HepG2 (cell line): ENCODE data around the gene DCST2. TPM values are rescaled to one million over a fixed set of nuclear protein-coding genes. Genes with fewer than 3 reads are reported as not detected.

Experiments
- BCL6 ChIP-seq: IDR thresholded peaks from 2 replicates; pipeline ENCODE4 v1.6.1; 2016; ENCODE audit warnings: missing genetic modification reagents, missing compliant biosample characterization
- CHD4 ChIP-seq: fragments of 200-600 bp; sonication (generic); IDR thresholded peaks from 2 replicates; pipeline ENCODE4 v1.7.0; 2017; ENCODE audit warnings: mild to moderate bottlenecking, low read length, borderline replicate concordance
- CREB3 ChIP-seq: sonication (generic); formaldehyde crosslinking; IDR thresholded peaks from 2 replicates; pipeline ENCODE4 v1.5.0; 2020; ENCODE audit warnings: missing genetic modification reagents
- NFYB ChIP-seq: sonication (generic); formaldehyde crosslinking; IDR thresholded peaks from 2 replicates; pipeline ENCODE4 v1.4.0; 2020; ENCODE audit warnings: missing genetic modification reagents
- PCBP1 ChIP-seq: fragments of 200-400 bp; formaldehyde crosslinking; IDR thresholded peaks from 2 replicates; pipeline ENCODE4 v1.6.1; 2017; ENCODE audit warnings: mild to moderate bottlenecking, low read depth, low read length, borderline replicate concordance
- SALL1 ChIP-seq: sonication (generic); formaldehyde crosslinking; IDR thresholded peaks from 2 replicates; pipeline ENCODE4 v1.8.0; 2022; ENCODE audit warnings: mild to moderate bottlenecking, missing genetic modification reagents
- SNAPC2 ChIP-seq: sonication (generic); formaldehyde crosslinking; IDR thresholded peaks from 2 replicates; pipeline ENCODE4 v1.8.1; 2022; ENCODE audit warnings: mild to moderate bottlenecking, missing genetic modification reagents
- U2AF2 ChIP-seq: fragments of 200-400 bp; formaldehyde crosslinking; IDR thresholded peaks from 2 replicates; pipeline ENCODE4 v1.6.1; 2017; ENCODE audit warnings: low read depth, mild to moderate bottlenecking, low read length
- ZNF567 ChIP-seq: sonication (generic); formaldehyde crosslinking; IDR thresholded peaks from 2 replicates; pipeline ENCODE4 v1.8.1; 2023; ENCODE audit warnings: mild to moderate bottlenecking, missing genetic modification reagents, borderline replicate concordance
- ZNF589 ChIP-seq: sonication (generic); formaldehyde crosslinking; conservative IDR thresholded peaks from 2 replicates; pipeline ENCODE4 v1.8.0; 2022; ENCODE audit warnings: mild to moderate bottlenecking, moderate library complexity, missing genetic modification reagents
- ZNF737 ChIP-seq: sonication (generic); formaldehyde crosslinking; IDR thresholded peaks from 2 replicates; pipeline ENCODE4 v1.5.0; 2020; ENCODE audit warnings: missing genetic modification reagents, mild to moderate bottlenecking, borderline replicate concordance
- polyA plus RNA-seq, 8 experiments: library from polyadenylated mRNA; depleted of rRNA in 3 of 8; stranded (reverse) in 7 of 8; unstranded in 1 of 8; fragments of >200 nt; fragmentation: Illumina TruSeq in 4 of 8; extraction: Trizol in 4 of 8; gene quantifications; 2 replicates each; pipeline versions ENCODE4 v1.2.1 to v1.2.3, GENCODE V29; 2011 to 2016; ENCODE audit warnings: low read depth in 4 of 8, missing spikeins in 1 of 8, mixed read lengths in 1 of 8; ENCODE audit not compliant: insufficient read depth in 1 of 8
- total RNA-seq, 5 experiments: library from RNA; depleted of rRNA; stranded (reverse); fragments of >200 nt; fragmentation: Illumina TruSeq; extraction: Trizol; gene quantifications; 2 replicates each; pipeline ENCODE4 v1.2.3, GENCODE V29; 2016; ENCODE audit warnings: low read depth in 1 of 5
- TF ChIP-seq, protein P1 (sequence below), 2 experiments: fragments of 450-650 bp in 1 of 2; sonication (generic) in 1 of 2; formaldehyde crosslinking in 1 of 2; IDR thresholded peaks; 2 replicates each; pipeline versions ENCODE4 v1.6.1 to v1.8.0; 2016 to 2022; ENCODE audit warnings: antibody characterized with exemption in 1 of 2, mild to moderate bottlenecking in 1 of 2, missing genetic modification reagents in 1 of 2
- TF ChIP-seq, protein P2 (sequence below): sonication (generic); formaldehyde crosslinking; IDR thresholded peaks from 2 replicates; pipeline ENCODE4 v1.4.0; 2020; ENCODE audit warnings: missing genetic modification reagents

DCST2 gene
- total and polyA plus RNA-seq, 2 of the 13 experiments (the other 11 are each of a cell fraction or from before 2014, with no cell fraction given), result 0.74 TPM; not detected in 1

- no peak for TF ChIP-seq SNAPC2 (CRISPR knock-in tag)
- no peak for TF ChIP-seq ZNF567
- no peak for TF ChIP-seq NFYB
- TF ChIP-seq, protein P1, sequence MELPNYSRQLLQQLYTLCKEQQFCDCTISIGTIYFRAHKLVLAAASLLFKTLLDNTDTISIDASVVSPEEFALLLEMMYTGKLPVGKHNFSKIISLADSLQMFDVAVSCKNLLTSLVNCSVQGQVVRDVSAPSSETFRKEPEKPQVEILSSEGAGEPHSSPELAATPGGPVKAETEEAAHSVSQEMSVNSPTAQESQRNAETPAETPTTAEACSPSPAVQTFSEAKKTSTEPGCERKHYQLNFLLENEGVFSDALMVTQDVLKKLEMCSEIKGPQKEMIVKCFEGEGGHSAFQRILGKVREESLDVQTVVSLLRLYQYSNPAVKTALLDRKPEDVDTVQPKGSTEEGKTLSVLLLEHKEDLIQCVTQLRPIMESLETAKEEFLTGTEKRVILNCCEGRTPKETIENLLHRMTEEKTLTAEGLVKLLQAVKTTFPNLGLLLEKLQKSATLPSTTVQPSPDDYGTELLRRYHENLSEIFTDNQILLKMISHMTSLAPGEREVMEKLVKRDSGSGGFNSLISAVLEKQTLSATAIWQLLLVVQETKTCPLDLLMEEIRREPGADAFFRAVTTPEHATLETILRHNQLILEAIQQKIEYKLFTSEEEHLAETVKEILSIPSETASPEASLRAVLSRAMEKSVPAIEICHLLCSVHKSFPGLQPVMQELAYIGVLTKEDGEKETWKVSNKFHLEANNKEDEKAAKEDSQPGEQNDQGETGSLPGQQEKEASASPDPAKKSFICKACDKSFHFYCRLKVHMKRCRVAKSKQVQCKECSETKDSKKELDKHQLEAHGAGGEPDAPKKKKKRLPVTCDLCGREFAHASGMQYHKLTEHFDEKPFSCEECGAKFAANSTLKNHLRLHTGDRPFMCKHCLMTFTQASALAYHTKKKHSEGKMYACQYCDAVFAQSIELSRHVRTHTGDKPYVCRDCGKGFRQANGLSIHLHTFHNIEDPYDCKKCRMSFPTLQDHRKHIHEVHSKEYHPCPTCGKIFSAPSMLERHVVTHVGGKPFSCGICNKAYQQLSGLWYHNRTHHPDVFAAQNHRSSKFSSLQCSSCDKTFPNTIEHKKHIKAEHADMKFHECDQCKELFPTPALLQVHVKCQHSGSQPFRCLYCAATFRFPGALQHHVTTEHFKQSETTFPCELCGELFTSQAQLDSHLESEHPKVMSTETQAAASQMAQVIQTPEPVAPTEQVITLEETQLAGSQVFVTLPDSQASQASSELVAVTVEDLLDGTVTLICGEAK (IDR thresholded peaks at IDR 0.05), result no peak
- TF ChIP-seq, protein P1 (CRISPR knock-in tag; IDR thresholded peaks at IDR 0.05), result no peak
- TF ChIP-seq PCBP1, result no peak
- TF ChIP-seq CHD4, result no peak
- TF ChIP-seq ZNF589 (CRISPR knock-in tag), result no peak
- TF ChIP-seq SALL1, result no peak
- no peak for TF ChIP-seq CREB3 (CRISPR knock-in tag)
- TF ChIP-seq U2AF2, result no peak
- TF ChIP-seq, protein P2, sequence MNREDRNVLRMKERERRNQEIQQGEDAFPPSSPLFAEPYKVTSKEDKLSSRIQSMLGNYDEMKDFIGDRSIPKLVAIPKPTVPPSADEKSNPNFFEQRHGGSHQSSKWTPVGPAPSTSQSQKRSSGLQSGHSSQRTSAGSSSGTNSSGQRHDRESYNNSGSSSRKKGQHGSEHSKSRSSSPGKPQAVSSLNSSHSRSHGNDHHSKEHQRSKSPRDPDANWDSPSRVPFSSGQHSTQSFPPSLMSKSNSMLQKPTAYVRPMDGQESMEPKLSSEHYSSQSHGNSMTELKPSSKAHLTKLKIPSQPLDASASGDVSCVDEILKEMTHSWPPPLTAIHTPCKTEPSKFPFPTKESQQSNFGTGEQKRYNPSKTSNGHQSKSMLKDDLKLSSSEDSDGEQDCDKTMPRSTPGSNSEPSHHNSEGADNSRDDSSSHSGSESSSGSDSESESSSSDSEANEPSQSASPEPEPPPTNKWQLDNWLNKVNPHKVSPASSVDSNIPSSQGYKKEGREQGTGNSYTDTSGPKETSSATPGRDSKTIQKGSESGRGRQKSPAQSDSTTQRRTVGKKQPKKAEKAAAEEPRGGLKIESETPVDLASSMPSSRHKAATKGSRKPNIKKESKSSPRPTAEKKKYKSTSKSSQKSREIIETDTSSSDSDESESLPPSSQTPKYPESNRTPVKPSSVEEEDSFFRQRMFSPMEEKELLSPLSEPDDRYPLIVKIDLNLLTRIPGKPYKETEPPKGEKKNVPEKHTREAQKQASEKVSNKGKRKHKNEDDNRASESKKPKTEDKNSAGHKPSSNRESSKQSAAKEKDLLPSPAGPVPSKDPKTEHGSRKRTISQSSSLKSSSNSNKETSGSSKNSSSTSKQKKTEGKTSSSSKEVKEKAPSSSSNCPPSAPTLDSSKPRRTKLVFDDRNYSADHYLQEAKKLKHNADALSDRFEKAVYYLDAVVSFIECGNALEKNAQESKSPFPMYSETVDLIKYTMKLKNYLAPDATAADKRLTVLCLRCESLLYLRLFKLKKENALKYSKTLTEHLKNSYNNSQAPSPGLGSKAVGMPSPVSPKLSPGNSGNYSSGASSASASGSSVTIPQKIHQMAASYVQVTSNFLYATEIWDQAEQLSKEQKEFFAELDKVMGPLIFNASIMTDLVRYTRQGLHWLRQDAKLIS, result no peak
- no peak for TF ChIP-seq ZNF737 (CRISPR knock-in tag)
- no peak for TF ChIP-seq BCL6
These were observed 33.8 kb downstream of the DCST2 start (continued) for GRCh38 chr1:154999571-155000410.
